HEK293 (cell line): ENCODE data around the gene TNFSF11.

Source experiments
- CTCF ChIA-PET: fragments of 350-600 bp; formaldehyde crosslinking; extraction: SDS; loops from one replicate; lab custom pipeline; 2021; ENCODE audit warnings: antibody characterized with exemption; lab: Yijun Ruan, JAX
- POLR2A ChIA-PET: fragments of 300-600 bp; formaldehyde crosslinking; extraction: SDS; loops from one replicate; lab custom pipeline; 2020; ENCODE audit warnings: antibody characterized with exemption, inconsistent platforms; lab: Yijun Ruan, JAX
- H3K27ac ChIP-seq: fragments of 200-500 bp; sonication (Bioruptor generic); 2 replicates; pipeline ENCODE4 v1.5.1; 2014; ENCODE audit warnings: low read depth, low read length, control low read depth, inconsistent platforms; ENCODE audit errors: extremely low read depth
- H3K36me3 ChIP-seq, 2 experiments: fragments of 200-500 bp in 1 of 2; sonication (Bioruptor generic) in 1 of 2; 1 replicate in 1 of 2; 2 replicates in 1 of 2; pipeline ENCODE4 v1.5.1; 2014 to 2017; ENCODE audit warnings: inconsistent platforms in 2 of 2, low read length in 2 of 2; ENCODE audit not compliant: control insufficient read depth in 2 of 2, insufficient read depth in 1 of 2
- H3K4me1 ChIP-seq: fragments of 200-500 bp; sonication (Bioruptor generic); 2 replicates; pipeline ENCODE4 v1.5.1; 2014; ENCODE audit warnings: mild to moderate bottlenecking, low read length, inconsistent platforms; ENCODE audit not compliant: control insufficient read depth, insufficient read depth
- H3K4me3 ChIP-seq: 2 replicates; pipeline ENCODE4 v1.5.1; 2011; ENCODE audit warnings: low read depth, mild to moderate bottlenecking, control low read depth, low read length, moderate library complexity
- H3K9me3 ChIP-seq: fragments of 200-500 bp; sonication (Bioruptor generic); 2 replicates; pipeline ENCODE4 v1.5.1; 2014; ENCODE audit warnings: low read depth, low read length, inconsistent platforms; ENCODE audit not compliant: control insufficient read depth, insufficient read depth
- KLF16 ChIP-seq: fragments of 450-650 bp; formaldehyde crosslinking; IDR thresholded peaks from 2 replicates; pipeline ENCODE4 v1.5.1; 2017; ENCODE audit warnings: missing biosample characterization, missing genetic modification characterization
- KLF7 ChIP-seq: fragments of 450-650 bp; formaldehyde crosslinking; IDR thresholded peaks from 2 replicates; pipeline ENCODE4 v1.5.1; 2016; ENCODE audit warnings: missing biosample characterization, missing genetic modification characterization, borderline replicate concordance
- KLF8 ChIP-seq: fragments of 450-650 bp; formaldehyde crosslinking; IDR thresholded peaks from 2 replicates; pipeline ENCODE4 v1.5.1; 2016; ENCODE audit warnings: missing biosample characterization, missing genetic modification characterization
- KLF9 ChIP-seq: fragments of 450-650 bp; formaldehyde crosslinking; IDR thresholded peaks from 2 replicates; pipeline ENCODE4 v1.5.1; 2016; ENCODE audit warnings: missing biosample characterization, missing genetic modification characterization, low read depth
- PRDM4 ChIP-seq: fragments of 450-650 bp; formaldehyde crosslinking; IDR thresholded peaks from 2 replicates; pipeline ENCODE4 v1.5.1; 2017; ENCODE audit warnings: missing biosample characterization, missing genetic modification characterization
- SP2 ChIP-seq: fragments of 450-650 bp; formaldehyde crosslinking; IDR thresholded peaks from 2 replicates; pipeline ENCODE4 v1.5.1; 2016; ENCODE audit warnings: missing biosample characterization, missing genetic modification characterization
- ZBTB49 ChIP-seq: fragments of 450-650 bp; formaldehyde crosslinking; IDR thresholded peaks from 2 replicates; pipeline ENCODE4 v1.5.1; 2016; ENCODE audit warnings: missing biosample characterization, missing genetic modification characterization, low read depth
- ZNF10 ChIP-seq: fragments of 450-650 bp; formaldehyde crosslinking; IDR thresholded peaks from 2 replicates; pipeline ENCODE4 v1.5.1; 2017; ENCODE audit warnings: missing biosample characterization, missing genetic modification characterization
- ZNF184 ChIP-seq: fragments of 450-650 bp; IDR thresholded peaks from 2 replicates; pipeline ENCODE4 v1.5.1; 2018; ENCODE audit warnings: missing biosample characterization, mild to moderate bottlenecking, missing genetic modification characterization
- ZNF19 ChIP-seq: fragments of 450-650 bp; formaldehyde crosslinking; IDR thresholded peaks from 2 replicates; pipeline ENCODE4; 2016; ENCODE audit warnings: missing biosample characterization, missing genetic modification characterization, low read depth
- ZNF248 ChIP-seq: fragments of 450-650 bp; formaldehyde crosslinking; IDR thresholded peaks from 2 replicates; pipeline ENCODE4 v1.5.1; 2017; ENCODE audit warnings: missing biosample characterization, missing genetic modification characterization
- ZNF335 ChIP-seq: fragments of 450-650 bp; formaldehyde crosslinking; conservative IDR thresholded peaks from 2 replicates; pipeline ENCODE4 v1.5.1; 2016; ENCODE audit warnings: missing biosample characterization, missing genetic modification characterization
- ZNF341 ChIP-seq: fragments of 450-650 bp; formaldehyde crosslinking; IDR thresholded peaks from 2 replicates; pipeline ENCODE4; 2016; ENCODE audit warnings: low read depth, missing biosample characterization, missing genetic modification characterization
- ZNF362 ChIP-seq: fragments of 450-650 bp; formaldehyde crosslinking; IDR thresholded peaks from 2 replicates; pipeline ENCODE4 v1.5.1; 2016; ENCODE audit warnings: missing biosample characterization, missing genetic modification characterization
- ZNF518A ChIP-seq: fragments of 450-650 bp; formaldehyde crosslinking; conservative IDR thresholded peaks from 2 replicates; pipeline ENCODE4 v1.5.1; 2016; ENCODE audit warnings: low read depth, missing biosample characterization, missing genetic modification characterization
- ZNF571 ChIP-seq: fragments of 450-650 bp; formaldehyde crosslinking; IDR thresholded peaks from 2 replicates; pipeline ENCODE4 v1.5.0; 2017; ENCODE audit warnings: missing biosample characterization, missing genetic modification characterization
- ZNF664 ChIP-seq: fragments of 450-650 bp; formaldehyde crosslinking; IDR thresholded peaks from 2 replicates; pipeline ENCODE4 v1.5.1; 2016; ENCODE audit warnings: missing biosample characterization, missing genetic modification characterization
- ZNF670 ChIP-seq: fragments of 450-650 bp; formaldehyde crosslinking; IDR thresholded peaks from 2 replicates; pipeline ENCODE4 v1.5.1; 2016; ENCODE audit warnings: missing biosample characterization, missing genetic modification characterization, low read depth
- ZNF777 ChIP-seq: fragments of 450-650 bp; formaldehyde crosslinking; IDR thresholded peaks from 2 replicates; pipeline ENCODE4 v1.5.1; 2017; ENCODE audit warnings: missing biosample characterization, missing genetic modification characterization, borderline replicate concordance
- ZSCAN18 ChIP-seq: fragments of 450-650 bp; formaldehyde crosslinking; IDR thresholded peaks from 2 replicates; pipeline ENCODE4 v1.5.1; 2016; ENCODE audit warnings: missing biosample characterization, missing genetic modification characterization
- ZSCAN4 ChIP-seq: fragments of 450-650 bp; formaldehyde crosslinking; IDR thresholded peaks from 2 replicates; pipeline ENCODE4 v1.5.1; 2017; ENCODE audit warnings: missing biosample characterization, missing genetic modification characterization

The TNFSF11 gene

GRCh38 chr13:42597505-42597904, 23.6 kb downstream of the TNFSF11 start (continued):
- no peak for TF ChIP-seq ZNF518A (tag by site-specific recombination)
- TF ChIP-seq ZNF664, result no peak
- no peak for TF ChIP-seq PRDM4

- Histone ChIP-seq H3K27ac (no peak overlapping the region), H3K9me3 (no peaks in the 10 kb centered on the region), H3K4me1 (no peaks in the 10 kb centered on the region), H3K4me3 (no peak overlapping the region), H3K36me3 (no peaks in the 10 kb centered on the region)
- ChIA-PET CTCF (interaction anchor here (0.6 kb wide), 1 partner anchor 134 kb away, joined by 4 read pairs; no protein-coding TSS in a partner anchor), POLR2A (no interaction called here)
- TF ChIP-seq ZNF341 (tag by site-specific recombination) (no peak), ZNF670 (tag by site-specific recombination) (no peak), SP2 (tag by site-specific recombination) (no peak), ZNF362 (tag by site-specific recombination) (no peak), ZNF335 (tag by site-specific recombination) (no peak), KLF9 (tag by site-specific recombination) (no peak), ZNF777 (no peak), ZNF571 (tag by site-specific recombination) (no peak), ZNF19 (tag by site-specific recombination) (no peak), ZSCAN18 (tag by site-specific recombination) (no peak), KLF7 (tag by site-specific recombination) (no peak), ZBTB49 (tag by site-specific recombination) (no peak), ZNF184 (tag by site-specific recombination) (no peak), ZNF248 (no peak), ZNF10 (tag by site-specific recombination) (no peak), KLF8 (tag by site-specific recombination) (no peak), KLF16 (no peak), ZSCAN4 (no peak)
Observed at GRCh38 chr13:42600943-42601342, 27.0 kb downstream of the TNFSF11 start.
